NAMALWA (cell line): ENCODE measurements around the gene ITGA7.
A peak's percentile ranks its signal among the peaks of the same experiment; 100 is the strongest.

Source experiments
- DNase-seq: peaks from one replicate; pipeline ENCODE4 v3.0.0-alpha.2; 2015; ENCODE audit warnings: low spot score

Gene ITGA7

DNA sequence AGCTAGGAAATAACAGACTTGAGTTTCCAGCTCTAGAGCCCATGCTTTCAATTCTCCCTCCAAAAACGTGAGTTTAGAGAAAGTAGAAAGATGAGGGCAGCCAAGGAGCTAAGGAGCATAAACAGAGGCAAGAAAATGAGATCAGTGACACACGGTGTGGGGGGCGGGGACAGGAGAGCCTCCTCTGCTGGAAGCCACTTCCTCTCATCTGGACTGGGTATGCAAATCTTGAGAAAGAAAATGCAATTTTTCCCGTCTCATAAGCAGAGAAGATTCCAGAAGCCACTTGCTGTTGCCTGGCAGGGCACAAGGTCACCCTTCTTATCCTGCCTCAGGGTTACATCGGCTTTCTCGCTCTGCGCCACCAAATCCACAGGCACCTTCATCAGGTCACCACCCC lies 65.0 kb downstream of the ITGA7 start:
- peak; percentile 34 for DNase-seq

DNA sequence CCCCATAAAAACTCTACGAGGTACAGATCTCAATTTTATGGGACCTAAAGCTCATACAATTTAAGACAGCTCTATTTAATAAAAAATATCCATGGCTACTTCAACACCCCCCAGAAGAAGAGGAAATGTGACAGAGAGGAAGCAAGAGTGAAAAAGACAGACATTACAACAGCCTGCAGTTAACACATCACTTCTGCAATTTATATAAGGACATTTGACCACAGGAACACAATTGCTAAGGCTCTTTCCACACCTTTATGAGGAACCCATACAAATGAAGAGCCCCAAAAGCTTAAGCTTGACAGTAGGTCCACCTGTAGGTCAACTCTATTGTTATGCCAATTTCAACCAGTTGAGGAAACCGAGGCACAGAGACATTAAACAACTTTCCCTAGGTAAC lies 65.4 kb downstream of the ITGA7 start:
- DNase-seq = no peak

DNA sequence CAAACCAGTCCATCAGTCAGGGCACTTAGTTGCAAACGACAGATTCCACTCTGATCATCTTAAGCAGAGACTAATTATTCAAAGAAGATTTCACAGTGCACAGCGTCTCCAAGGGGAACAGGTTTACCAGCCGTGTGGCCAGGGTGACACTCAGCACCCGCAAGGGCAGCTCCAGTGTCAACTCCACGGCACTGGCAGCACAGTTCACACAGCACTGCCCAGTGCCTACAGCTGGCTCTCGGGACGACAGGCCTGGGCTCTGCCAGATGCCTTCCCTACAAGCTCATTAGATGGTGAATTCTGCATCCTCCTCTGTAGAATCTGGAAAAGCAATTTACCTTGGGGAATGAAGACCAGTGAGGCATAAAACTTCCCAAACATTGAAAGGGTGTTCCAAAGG lies 66.1 kb downstream of the ITGA7 start:
- no peak for DNase-seq

DNA sequence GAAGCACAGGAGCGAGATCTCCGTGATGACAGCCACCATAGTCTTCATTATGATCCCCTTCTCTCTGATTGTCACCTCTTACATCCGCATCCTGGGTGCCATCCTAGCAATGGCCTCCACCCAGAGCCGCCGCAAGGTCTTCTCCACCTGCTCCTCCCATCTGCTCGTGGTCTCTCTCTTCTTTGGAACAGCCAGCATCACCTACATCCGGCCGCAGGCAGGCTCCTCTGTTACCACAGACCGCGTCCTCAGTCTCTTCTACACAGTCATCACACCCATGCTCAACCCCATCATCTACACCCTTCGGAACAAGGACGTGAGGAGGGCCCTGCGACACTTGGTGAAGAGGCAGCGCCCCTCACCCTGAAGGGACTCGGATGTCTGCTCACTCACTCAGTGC lies 70.2 kb downstream of the ITGA7 start:
- DNase-seq = no peak

DNA sequence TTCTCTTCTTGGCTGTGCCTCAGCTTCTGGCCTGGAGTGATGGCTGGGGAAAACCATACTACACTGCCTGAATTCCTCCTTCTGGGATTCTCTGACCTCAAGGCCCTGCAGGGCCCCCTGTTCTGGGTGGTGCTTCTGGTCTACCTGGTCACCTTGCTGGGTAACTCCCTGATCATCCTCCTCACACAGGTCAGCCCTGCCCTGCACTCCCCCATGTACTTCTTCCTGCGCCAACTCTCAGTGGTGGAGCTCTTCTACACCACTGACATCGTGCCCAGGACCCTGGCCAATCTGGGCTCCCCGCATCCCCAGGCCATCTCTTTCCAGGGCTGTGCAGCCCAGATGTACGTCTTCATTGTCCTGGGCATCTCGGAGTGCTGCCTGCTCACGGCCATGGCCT lies 70.9 kb downstream of the ITGA7 start, which contains the start of gene OR10P1:
OR10P1 (plus strand) TSS at position 40 of the 400 bp plus-strand sequence; CDS start at position 40, 0 bp downstream.
- no peak for DNase-seq

DNA sequence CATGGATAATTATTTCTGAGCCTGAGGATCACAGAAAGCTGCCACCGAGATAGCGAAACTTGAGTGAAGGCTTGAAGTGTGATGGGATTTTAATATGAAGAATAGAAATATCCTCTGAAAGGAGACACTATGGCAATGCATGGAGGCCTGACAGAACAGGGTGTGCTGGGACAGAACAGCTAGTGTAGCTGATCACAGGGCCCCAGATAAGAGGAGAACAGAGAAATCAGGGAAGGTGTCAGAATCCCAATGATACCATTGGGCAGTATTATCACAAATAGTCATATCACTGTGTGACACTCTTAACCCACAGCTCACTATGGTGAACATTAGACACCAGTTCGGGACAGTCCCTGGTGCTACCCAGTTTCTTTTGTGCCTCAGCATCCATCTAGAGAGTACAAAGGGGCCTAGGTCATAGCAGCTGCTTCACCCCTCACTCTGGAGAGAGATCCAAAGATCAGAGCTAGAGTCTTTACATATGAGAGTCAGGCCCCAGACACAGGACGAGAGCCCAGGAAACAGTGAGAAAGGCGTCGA lies 71.5 kb downstream of the ITGA7 start:
- no peak for DNase-seq
